WI38 (cell line): ENCODE results near the gene AGTR1.

Experiments used
- H3K4me3 ChIP-seq: 2 replicates; pipeline ENCODE4 v1.5.1; 2011; ENCODE audit warnings: low read depth, mild to moderate bottlenecking, control low read depth, low read length
- CTCF ChIP-seq: IDR thresholded peaks from 2 replicates; pipeline ENCODE4 v1.5.1; 2012; ENCODE audit warnings: low read depth, mild to moderate bottlenecking, control low read depth, low read length

Gene AGTR1

GRCh38 chr3:148709560-148710253 is 12.0 kb downstream of the AGTR1 start:
- no peak for TF ChIP-seq CTCF

GRCh38 chr3:148710665-148711064 is 13.0 kb downstream of the AGTR1 start:
- no peak overlapping the region for H3K4me3 ChIP-seq

More at GRCh38 chr3:148709560-148710253, 12.0 kb downstream of the AGTR1 start:
- no peak overlapping the region for H3K4me3 ChIP-seq

GRCh38 chr3:148711981-148712666 is 14.4 kb downstream of the AGTR1 start:
- no peak for TF ChIP-seq CTCF
- no peak overlapping the region for H3K4me3 ChIP-seq

More at GRCh38 chr3:148710665-148711064, 13.0 kb downstream of the AGTR1 start:
- TF ChIP-seq CTCF, result no peak

- no peak overlapping the region for H3K4me3 ChIP-seq
- TF ChIP-seq CTCF, result no peak
Observed at GRCh38 chr3:148714521-148714920, 16.8 kb downstream of the AGTR1 start.

GRCh38 chr3:148716657-148717056 is 19.0 kb downstream of the AGTR1 start:
- no peak for TF ChIP-seq CTCF
- no peak overlapping the region for H3K4me3 ChIP-seq

GRCh38 chr3:148717885-148718561 is 20.3 kb downstream of the AGTR1 start:
- no peak overlapping the region for H3K4me3 ChIP-seq
- TF ChIP-seq CTCF, result no peak
